NCI-H2107 (cell line): ENCODE measurements around the gene AQP12A.
"Not testable (repeated sequence)": the region's sequence is repeated elsewhere in the genome, so short reads cannot be mapped to it uniquely, and the experiment has no call there.

Experiments used
- DNase-seq: peaks from one replicate; lab custom pipeline; 2025; lab: John Stamatoyannopoulos, UW

The AQP12A gene, protein sequence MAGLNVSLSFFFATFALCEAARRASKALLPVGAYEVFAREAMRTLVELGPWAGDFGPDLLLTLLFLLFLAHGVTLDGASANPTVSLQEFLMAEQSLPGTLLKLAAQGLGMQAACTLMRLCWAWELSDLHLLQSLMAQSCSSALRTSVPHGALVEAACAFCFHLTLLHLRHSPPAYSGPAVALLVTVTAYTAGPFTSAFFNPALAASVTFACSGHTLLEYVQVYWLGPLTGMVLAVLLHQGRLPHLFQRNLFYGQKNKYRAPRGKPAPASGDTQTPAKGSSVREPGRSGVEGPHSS

DNA sequence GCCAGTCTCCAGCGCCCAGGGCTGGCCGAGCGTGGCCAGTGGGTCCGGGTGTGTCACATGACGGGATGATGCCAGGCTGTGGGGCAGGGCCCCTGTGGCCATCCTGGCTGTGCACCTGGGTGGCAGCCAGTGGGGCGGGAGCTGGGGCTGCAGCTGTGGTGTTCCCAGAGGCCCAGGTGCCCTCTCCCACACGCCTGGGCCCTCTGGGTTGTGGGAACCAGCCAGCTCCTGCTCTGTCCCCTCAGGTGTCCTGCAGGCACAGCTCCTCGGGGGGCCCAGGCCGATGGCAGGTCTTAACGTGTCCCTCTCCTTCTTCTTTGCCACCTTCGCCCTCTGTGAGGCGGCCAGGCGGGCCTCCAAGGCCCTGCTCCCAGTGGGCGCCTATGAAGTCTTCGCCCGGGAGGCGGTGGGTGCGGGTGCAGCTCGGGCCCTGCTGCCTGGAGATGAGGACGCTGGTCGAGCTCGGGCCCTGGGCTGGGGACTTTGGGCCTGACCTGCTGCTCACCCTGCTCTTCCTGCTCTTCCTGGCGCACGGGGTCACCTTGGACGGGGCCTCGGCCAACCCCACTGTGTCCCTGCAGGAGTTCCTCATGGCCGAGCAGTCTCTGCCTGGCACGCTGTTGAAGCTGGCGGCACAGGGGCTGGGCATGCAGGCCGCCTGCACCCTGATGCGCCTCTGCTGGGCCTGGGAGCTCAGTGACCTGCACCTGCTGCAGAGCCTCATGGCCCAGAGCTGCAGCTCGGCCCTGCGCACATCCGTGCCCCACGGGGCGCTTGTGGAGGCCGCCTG is at the start of gene AQP12A:
TSS of gene AQP12A (plus strand) at position 236 of the 790 bp plus-strand sequence. CDS start at position 284, 48 bp downstream.
- DNase-seq, result not testable (repeated sequence)

DNA sequence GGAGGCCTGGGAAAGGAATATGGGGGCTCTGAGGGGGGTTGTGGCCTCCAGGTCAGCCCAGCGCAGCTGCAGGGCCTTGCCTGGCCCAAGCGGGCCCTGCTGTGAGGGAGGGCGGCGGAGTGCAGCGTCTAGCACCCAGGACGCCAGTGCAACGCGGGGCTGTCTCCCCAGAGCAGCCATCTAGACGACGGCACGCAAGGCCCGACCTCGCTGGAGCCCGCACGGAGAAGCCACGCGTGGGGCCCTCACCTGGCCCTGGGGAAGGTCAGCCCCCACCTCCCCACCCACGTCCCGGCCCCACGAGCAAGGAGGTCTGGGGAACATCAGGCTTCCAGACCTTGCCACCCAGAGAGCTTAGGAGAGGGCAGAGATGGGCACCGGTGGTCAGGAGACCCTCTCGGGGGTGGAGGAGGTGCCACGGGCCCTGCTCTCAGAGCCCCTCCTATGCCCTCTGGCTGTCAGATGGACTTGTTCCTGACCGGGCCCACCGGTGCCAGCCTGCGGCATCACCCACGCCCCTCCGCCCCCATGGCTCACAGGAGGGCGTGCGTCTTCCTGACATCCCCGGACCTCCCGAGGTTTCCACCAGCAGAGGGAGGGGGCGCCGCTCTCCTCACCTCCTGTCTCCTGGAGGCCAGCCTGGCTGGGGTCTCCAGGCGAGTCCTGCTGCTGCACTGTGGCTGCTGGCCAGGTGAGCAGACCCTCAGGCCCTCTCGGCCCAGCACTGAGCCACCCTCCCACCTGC is 49.4 kb upstream of the AQP12A start:
- no peak for DNase-seq

DNA sequence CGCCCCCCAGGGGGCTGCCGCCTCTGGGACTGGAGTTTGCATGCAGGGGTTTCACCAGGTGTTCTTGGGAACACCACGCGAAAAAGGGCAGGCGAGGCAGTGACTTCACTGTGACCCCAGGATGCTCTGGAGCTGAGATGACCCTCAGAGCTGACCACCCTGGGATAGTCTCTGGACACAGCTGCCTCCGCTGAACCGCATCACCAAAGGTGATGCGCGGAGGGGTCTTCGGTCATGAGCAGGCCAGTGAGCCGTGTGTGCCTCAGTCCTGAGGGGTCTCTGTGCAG is 48.9 kb upstream of the AQP12A start:
- DNase-seq, result no peak

DNA sequence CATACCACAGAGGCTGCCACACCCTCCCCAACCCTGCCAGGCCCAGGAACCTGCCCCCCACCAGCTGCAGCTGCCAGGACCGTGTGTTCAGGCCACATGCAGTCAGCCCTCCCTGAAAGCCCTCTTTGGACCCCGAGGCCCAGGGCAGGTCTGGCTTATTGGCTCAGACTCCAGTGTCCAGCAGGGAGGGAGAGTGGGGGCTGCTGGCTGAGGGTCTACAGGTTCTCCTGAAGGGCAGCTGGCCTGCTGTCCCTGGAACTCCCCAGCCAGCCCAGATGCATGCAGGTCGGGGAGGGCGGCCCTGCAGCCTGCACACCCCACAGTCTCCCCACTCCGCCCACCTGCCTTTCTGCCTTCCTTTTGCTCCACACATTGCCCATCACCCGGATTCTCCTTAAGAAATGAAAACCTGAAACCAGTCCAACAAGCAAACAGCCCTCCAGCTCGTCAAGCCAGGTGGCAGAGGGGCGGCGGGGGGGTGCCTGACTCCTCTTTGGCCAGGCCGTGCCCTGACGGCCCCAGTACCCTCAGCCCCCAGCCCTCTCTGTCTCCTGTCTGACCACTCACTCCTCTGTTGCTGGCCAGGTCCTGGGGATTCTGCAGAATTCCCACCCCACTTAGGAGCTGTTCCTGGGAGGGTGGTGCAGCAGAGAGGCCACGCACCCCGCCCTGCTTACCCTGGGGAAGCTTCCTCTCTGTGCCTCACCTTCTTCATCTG is 48.4 kb upstream of the AQP12A start:
- DNase-seq, result no peak

DNA sequence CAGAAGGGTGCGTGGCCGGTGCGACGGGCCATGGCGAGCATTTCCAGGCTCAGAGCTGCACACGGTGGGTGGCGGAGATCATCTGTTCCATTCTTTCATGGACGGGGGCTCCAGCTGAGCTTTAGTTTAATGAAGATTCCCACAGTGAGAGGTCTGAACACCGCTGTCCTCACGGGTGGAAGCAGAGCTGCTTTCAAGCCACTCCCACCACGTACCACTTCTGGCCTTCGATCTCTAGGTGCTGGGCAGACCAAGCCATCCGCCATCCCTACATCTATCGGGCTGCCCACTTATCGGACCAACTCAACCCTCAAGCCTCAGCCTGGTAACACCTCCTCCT is 47.9 kb upstream of the AQP12A start:
- DNase-seq, result no peak

DNA sequence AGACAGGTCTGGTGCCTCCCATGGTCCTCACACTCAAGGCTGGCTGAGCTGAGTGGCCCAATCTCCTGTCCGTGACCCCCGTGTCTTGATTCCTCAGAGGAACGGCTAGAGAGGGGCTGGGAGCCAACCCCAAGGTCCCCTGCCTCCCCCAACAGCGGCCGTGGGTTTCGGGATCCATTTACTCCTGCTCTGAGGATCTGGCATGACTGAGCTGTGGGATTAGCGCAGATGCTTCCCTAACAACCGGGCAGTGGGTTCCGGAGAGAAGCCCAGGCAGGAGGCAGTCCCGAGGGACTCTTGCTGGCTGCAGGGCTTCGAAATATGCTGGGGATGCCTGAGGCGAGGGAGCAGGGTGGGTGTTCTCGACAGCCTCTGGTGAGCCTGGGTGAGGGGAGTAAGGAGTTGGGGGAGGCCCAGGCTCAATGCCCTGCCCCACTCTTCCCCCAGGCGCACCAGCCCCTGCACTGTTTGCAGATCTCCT is 47.5 kb upstream of the AQP12A start:
- no peak for DNase-seq

DNA sequence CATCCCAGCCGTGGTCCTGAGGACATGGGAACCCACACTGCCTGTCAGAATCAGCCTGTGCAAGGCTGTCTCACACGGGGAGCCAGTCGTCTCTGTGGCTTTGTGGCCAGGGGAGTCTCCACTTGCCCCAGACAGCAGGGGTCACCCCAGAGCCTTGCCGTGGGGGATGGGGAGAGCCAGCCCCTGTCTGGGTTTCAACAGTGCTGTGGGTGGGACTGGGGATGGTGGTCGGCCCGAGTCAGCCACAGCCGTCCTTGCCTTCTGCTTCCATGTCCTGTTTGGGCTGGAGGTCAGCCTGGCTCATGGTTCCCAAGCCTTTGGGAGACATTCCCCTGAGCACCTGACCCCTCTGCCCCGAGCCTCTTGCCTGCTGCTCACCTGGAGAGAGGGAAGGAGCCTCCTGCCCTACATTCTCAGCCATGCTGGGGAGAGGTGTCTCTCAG is 46.8 kb upstream of the AQP12A start:
- no peak for DNase-seq

DNA sequence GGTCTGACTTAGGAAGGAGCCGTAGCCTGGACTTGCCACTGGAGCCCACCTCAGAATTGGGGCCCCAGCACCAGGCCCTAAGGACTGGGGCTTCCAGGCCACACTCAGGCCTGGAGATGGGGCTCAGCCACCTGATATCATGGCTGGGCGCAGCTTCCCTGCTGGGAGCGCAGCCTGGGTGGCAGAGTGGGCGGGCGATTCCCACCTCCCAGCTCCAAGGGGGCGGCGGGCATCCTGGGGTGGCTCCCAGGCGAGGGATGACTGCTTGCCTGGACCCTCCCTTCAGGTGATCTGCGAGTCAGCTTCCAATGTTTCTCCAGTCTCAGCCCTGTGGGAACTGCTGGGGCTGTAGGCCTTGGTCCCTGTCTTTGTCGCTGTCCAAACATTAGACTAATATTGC is 46.3 kb upstream of the AQP12A start:
- no peak for DNase-seq

DNA sequence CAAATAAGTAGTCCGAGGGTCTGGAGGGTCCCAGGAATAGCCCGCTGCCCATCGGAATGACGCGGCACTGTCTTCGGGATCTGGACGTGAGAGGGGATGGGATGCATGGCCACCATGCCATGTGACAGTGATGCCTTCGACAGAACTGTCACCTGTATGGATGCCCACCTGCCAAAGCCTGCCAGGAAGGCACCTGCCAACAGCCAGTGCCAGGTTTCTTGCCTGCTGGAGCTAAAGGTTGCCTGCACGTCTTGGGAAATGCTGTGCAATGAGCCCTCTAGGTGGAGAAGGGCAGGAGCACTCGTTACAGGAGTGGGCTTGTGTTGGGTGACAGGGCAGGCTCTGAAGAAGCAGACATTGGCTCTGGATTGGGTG is 45.9 kb upstream of the AQP12A start:
- DNase-seq, result no peak

DNA sequence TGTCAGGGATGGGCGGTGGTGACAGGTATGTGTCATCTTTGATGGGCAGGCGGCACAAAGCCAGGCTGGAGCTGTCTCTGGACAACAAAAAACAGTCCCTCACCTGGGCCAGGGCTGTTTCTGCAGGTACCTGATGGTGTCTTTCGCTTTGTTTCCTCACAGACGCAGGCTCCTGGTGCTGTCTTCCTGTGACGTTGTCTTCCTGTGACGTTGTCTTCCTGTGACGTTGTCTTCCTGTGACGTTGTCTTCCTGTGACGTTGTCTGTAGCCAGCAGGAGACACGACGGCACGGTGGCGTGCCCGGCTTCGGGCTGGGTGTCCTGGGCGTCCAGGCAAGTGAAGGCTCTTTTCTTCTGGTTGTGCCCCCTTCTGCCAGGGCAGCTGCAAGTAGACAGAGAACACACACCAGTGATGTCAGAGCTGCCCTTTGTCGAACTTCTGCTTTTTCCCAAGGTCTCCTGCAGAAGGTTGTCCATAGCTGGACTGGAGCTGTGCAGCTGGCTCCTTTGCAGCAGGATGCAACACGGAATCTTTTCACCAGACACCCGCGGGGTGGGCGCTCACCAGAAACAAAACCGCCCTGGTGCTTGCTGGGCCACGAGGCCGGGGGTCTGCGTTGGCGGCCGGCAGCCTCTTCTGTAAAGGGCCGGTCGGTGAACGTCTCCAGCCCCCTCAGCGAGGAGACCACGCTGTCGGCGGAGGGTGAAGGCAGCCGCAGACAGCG is 45.3 kb upstream of the AQP12A start:
- no peak for DNase-seq

DNA sequence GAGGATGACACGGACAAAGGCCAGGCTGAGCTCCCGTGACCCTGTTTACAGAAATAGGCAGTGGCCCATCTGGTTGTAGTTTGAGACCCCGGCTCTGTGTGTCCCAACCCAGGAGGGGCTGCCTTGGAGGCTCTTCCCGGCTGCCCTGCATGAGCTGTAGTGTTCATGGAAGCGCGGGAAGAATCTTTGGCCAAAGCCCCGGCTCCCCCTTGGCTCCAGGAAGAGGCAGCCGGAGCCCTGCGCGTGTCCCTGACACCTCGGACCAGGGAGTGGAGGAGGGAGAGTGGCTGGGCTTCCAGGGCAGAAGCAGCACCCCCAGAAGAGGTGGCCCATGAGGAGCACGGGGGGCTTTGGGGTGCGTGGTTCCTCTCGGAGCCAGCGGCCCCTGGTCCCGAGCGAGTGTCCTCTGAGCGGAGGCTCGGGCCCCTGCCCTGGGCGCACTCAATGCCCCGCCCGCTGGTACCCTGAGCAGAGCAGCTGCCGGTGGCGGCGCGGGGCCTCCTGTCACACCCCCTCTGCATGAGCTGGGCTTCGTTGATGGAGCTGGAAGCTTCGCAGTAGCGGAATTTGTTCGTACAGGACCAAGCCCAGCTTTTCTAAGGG is 44.7 kb upstream of the AQP12A start:
- no peak for DNase-seq

DNA sequence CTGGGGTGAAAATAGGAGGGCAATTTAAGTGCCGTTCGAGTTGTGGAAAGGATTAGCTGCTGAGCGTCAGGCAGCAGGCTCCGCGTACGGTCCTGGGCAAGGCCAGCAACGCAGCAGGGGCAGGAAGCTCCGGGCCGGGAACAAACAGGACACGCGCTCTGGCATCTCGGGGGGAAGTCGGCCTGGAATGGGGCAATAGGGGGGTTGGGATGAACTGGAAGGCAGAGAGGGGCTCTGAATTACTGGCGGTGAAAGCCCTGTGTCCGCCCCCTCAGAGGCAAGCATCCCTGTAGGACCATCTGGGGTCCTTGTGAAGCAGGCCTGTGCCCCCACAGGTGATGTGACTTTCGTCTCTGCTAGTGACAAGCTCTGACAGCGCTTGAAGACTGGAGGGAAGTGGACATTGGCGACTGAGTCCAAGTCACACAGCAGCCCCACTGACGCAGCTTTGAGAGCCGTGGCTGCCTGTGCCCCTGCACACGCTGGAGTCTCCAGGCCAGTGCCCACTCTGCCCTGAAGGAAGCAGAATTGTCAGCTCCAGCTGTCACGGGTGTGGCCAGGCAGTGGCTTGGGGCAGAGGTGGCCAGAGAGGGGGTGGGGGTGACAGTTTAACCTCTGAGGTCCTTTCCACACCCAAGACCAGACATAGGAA is 44.0 kb upstream of the AQP12A start:
- DNase-seq, result no peak

DNA sequence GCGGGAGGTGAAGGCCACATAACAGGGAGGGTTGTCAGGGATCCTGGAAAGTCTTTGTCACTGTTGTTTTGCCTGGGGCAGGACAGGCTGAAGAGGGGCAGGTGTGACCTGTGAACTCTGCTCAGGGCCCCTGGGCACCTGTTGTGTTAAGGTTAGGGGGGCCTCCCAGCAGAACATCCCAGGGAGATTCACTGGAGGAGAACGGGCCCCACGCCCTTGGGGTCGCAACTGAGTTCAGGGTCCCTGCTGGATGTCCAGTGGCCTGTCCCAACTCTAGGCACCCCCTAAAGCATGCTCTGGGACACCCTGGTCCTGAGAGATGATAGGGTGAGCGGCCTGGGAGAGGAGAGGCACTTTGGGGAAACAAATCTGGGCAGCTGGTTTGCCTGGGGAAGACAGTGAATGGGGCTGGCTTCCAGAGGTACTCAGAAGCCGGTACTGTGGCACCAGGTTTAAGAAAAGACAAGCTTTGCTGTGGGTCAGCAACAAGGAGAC is 43.5 kb upstream of the AQP12A start:
- DNase-seq, result no peak

DNA sequence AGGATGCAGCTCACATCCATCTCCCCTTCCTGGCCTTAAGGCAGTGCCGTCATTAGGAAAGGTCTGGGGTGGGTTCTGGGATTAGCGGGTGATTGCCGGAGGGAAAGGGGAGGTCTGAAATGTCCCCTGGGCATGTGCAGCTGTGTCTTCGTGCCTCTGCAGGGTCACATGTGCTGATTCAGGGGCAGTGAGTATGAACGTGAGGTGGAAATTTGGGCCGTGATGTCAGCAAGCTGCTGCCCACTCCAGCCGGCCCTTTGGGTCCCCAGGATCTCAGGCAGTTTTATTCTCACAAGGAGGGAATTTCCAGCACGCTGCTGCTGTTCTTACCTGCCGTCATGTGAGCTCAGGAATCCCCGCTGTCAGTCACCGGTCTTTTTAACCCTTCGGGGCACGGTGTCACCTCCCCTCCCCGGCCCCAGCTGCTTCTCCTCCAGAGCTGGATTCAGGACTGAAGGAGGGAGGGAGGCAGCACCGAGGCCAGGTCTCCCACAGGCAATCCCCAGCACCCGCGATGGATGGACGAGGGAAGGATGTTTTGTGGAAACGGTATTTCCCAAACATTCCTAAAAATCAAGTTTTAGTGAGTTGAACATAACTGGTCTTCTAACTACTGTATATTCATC is 42.9 kb upstream of the AQP12A start:
- DNase-seq, result no peak

DNA sequence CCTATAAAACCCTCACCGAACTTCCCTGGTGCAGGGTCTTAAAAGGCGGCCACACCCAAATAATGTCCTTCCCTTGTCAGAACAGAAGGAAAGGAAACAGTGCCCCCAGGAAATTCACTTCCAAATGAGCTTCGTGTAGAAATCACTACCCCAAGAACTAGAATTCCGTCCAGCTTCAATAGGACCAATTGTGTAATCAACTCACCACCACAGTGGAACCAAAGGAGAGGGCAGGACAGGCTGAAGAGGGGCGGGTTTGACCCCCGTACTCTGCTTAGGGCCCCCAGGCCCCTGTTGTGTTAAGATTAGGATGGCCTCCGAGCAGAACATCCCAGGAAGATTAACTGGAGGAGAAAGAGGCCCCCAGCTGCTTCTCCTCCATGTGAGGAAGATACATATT is 42.3 kb upstream of the AQP12A start:
- no peak for DNase-seq

DNA sequence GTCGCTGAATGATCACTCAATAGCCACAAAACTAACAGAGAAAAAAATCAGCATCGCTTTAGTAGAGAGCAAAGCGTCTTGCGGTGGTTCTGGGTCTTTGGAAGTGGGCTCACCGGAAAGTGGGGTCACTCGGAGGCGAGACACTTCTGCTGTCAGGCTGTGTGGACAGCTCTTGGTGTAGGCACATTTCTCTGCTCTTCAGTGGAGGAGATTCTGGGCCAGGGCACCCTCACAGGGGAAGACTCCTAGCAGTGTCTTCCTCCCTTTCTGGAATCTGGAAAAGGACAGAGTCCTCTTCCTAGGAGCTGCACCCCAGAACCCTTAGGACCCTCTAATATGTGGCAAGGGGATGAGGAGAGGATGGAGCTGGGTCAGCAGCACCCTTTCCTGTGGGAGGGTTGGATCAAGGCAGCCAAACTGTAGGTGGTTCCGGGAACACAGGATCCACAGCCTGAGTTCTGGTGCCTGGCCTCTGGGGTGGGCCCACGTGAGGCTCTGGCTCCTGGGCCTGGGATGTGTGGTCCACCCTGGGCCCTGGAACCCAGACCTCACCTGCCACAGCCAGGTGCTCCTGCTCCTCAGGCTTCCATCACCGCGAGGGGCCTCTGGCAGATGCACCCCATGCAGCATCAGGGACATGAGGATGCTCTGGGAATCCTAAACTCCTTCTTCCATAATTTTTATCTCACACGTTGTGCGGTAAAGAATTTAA is 41.3 kb upstream of the AQP12A start:
- DNase-seq, result no peak

DNA sequence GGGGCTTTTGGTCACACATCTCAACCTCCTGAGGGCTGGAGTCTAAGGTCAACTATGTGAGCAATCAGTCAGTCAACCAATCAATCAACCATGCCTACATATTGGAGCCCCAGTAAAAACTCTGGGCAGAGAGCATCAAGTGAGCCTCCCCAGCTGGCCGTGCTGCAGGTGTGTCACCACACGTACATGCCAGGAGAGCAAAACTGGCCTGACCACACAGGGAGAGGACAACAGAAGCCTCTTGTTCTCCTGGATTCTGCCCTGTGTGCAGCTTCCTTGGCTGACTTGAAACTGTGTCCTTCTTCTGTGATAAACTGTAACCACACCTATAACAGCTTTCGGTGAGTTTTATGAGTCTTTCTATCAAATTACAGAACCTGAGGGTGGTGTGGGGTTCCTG is 40.5 kb upstream of the AQP12A start:
- DNase-seq, result no peak

DNA sequence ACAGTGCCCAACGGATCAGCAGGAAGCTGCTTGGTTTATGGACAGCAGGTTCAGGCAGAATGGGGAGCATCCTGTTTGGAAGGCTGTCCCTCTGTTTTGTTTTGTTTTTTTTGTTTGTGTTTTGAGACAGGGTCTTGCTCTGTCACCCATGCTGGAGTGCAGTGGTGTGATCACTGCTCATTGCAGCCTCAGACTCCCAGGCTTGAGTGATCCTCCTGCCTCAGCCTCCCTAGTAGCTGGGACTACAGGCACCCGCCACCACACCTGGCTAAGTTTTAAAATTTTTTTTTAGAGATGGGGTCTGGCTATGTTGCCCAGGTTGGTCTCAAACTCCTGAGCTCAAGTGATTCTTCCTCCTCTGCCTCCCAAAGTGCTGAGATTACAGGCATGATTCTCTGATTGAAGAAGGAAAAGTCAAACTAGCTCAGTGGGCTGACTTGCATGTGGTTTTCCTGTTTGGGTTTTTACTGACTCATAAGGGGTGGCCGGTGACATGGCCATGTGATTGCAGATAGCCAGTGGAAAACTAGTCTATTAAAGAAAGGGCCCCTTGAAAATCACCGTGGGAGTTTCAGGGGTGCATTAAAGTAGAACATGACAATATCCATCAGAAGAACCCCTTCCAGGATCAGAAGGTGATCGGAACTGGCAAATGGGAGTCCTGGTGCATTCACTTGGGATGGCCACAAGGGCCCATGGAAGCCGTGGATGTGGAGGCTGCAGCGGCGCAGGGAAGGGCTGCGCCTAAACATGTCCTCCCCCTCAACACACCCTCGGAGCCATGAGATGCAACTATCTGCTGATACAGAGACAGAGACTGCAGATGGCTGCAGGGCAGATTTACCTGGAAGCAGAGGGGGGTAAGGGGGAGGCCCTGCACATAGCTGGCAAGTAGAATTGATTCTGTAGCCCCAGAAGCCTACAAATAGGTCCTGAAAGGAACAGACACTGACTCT is 35.5 kb upstream of the AQP12A start:
- no peak for DNase-seq
